Neutrophil (primary cell): ENCODE data around the gene SASH1.

Experiments used
- H3K27ac ChIP-seq: fragments of 200-600 bp; sonication (generic); 2 replicates; pipeline ENCODE4 v1.5.1; 2016; ENCODE audit warnings: mild to moderate bottlenecking, moderate library complexity
- H3K27me3 ChIP-seq: fragments of 200-600 bp; sonication (generic); 2 replicates; pipeline ENCODE4 v1.6.0; 2016; ENCODE audit warnings: mild to moderate bottlenecking
- H3K36me3 ChIP-seq: fragments of 200-600 bp; sonication (generic); 2 replicates; pipeline ENCODE4 v1.5.1; 2017
- H3K4me1 ChIP-seq, 2 experiments: fragments of 200-600 bp in 1 of 2; sonication (generic) in 1 of 2; 1 replicate in 1 of 2; 2 replicates in 1 of 2; pipeline versions ENCODE4 v1.5.1 to v1.6.1; 2013 to 2016; ENCODE audit warnings: low read depth in 1 of 2, low read length in 1 of 2, mild to moderate bottlenecking in 1 of 2, moderate library complexity in 1 of 2; ENCODE audit not compliant: control insufficient read depth in 1 of 2, insufficient read depth in 1 of 2
- H3K4me3 ChIP-seq, 2 experiments: fragments of 200-600 bp in 1 of 2; sonication (generic) in 1 of 2; 1 replicate in 1 of 2; 2 replicates in 1 of 2; pipeline ENCODE4 v1.5.1; 2013 to 2016; ENCODE audit warnings: low read depth in 1 of 2, low read length in 1 of 2, mild to moderate bottlenecking in 1 of 2, moderate library complexity in 1 of 2
- H3K9me3 ChIP-seq: fragments of 200-600 bp; sonication (generic); 2 replicates; pipeline ENCODE4 v1.5.1; 2016
- TF ChIP-seq, protein P1 (sequence below): fragments of 200-600 bp; sonication (generic); IDR thresholded peaks from 2 replicates; pipeline ENCODE4 v1.5.1; 2016; ENCODE audit warnings: antibody characterized with exemption

The SASH1 gene

DNA sequence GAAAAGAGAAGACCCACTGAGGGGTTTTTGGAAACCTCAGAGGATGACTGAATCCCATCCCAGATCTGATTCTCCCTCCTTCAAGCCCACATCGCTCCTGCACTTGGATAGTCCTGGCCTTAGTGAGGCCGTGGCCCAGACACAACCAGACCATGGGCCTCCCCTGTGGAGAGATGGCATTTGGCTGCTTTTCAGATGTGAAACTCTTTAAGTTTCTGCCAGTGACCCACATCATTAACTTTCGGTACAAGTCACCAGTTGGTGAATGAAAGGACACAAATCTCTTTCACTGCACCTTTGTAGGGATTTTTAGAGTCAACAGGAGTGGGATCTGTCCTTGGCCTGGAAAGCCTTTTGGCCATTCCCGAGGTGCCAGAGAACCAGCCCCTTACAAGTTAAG lies 116.6 kb downstream of the SASH1 start:
- TF ChIP-seq, protein P1, sequence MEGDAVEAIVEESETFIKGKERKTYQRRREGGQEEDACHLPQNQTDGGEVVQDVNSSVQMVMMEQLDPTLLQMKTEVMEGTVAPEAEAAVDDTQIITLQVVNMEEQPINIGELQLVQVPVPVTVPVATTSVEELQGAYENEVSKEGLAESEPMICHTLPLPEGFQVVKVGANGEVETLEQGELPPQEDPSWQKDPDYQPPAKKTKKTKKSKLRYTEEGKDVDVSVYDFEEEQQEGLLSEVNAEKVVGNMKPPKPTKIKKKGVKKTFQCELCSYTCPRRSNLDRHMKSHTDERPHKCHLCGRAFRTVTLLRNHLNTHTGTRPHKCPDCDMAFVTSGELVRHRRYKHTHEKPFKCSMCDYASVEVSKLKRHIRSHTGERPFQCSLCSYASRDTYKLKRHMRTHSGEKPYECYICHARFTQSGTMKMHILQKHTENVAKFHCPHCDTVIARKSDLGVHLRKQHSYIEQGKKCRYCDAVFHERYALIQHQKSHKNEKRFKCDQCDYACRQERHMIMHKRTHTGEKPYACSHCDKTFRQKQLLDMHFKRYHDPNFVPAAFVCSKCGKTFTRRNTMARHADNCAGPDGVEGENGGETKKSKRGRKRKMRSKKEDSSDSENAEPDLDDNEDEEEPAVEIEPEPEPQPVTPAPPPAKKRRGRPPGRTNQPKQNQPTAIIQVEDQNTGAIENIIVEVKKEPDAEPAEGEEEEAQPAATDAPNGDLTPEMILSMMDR: no peak
- Histone ChIP-seq H3K27me3 (peaks cover 13% of the 10 kb centered on the region), H3K36me3 (no peaks in the 10 kb centered on the region), H3K9me3 (no peaks in the 10 kb centered on the region), H3K4me1 (no peaks in the 10 kb centered on the region), H3K27ac (no peak overlapping the region), H3K4me3 (no peak overlapping the region)

- peaks cover 13% of the 10 kb centered on the region for H3K27me3 ChIP-seq
- TF ChIP-seq, protein P1: no peak
- H3K9me3 ChIP-seq: no peaks in the 10 kb centered on the region
- H3K27ac ChIP-seq: no peak overlapping the region
- H3K36me3 ChIP-seq: no peaks in the 10 kb centered on the region
- no peaks in the 10 kb centered on the region for H3K4me1 ChIP-seq
- no peak overlapping the region for H3K4me3 ChIP-seq
Measured at GRCh38 chr6:148460876-148461646, 118.4 kb downstream of the SASH1 start.

DNA sequence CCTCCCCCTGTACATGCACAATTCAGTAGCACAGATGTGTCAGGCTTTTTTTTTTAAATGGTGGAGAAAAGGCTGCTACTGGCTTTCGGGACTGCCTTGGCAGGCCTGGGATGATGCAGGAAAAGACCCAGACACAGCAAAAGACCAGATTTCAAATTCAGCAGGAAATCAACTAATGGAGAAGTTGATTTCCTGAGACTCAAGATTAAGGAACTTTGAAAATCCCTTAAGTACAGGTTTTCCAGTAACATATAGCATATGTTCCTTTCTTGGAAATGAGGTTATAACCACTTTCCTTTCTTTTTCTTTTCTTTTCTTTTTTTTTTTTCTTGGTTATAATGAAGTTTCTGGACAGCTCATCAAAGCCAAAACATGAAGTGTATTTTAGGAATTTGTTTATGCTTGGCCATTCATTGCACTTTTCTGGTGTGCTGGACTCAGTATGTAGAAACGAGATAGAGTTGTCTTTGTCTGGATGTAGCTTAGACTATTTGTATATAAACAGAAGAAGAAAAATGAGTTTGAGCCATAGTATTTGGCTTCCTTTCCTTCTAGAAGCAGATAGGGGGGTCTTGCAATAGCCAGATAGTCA lies 119.4 kb downstream of the SASH1 start:
- H3K4me3 ChIP-seq: no peak overlapping the region
- H3K27ac ChIP-seq: no peak overlapping the region
- H3K27me3 ChIP-seq: peaks cover 13% of the 10 kb centered on the region
- H3K9me3 ChIP-seq: no peaks in the 10 kb centered on the region
- TF ChIP-seq, protein P1: no peak
- no peaks in the 10 kb centered on the region for H3K36me3 ChIP-seq
- H3K4me1 ChIP-seq: no peaks in the 10 kb centered on the region

GRCh38 chr6:148463671-148464070 lies 121.0 kb downstream of the SASH1 start:
- Histone ChIP-seq H3K9me3 (no peaks in the 10 kb centered on the region), H3K4me1 (no peaks in the 10 kb centered on the region), H3K27me3 (peaks cover 13% of the 10 kb centered on the region), H3K36me3 (no peaks in the 10 kb centered on the region), H3K4me3 (no peak overlapping the region), H3K27ac (no peak overlapping the region)
- TF ChIP-seq, protein P1: no peak

DNA sequence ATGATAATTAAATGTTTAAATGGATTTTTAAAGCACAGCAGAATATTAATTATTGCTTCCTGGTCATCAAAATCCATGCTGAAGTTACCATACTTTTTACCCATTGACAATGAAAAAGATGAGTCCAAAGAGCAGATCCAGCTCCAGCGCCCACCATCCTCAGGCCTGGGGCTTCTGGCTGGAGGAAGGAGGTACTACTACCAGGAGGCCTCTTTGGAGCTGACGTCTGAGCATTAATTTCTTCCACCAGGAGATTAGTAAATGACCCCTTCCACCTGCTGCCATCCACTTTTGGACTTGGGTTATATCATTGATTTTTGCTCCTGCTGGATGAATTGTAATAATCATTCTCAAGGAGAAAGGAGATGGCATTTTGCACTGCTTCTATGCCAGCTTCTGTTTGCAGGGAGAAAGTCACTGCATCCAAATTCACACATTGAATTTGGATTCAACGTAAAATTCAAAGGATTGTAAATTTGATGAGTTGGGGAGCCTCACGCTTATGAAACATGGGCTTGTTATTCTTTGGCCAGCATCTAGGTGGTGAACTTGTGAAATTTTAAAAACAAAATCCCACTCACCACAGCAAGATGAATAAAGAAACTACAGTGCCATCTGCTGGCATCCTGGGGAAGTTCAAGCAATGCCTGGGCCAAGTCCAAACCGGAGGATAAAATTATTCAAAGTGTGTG lies 121.8 kb downstream of the SASH1 start:
- H3K4me1 ChIP-seq: no peaks in the 10 kb centered on the region
- TF ChIP-seq, protein P1: no peak
- H3K4me3 ChIP-seq: no peak overlapping the region
- H3K27me3 ChIP-seq: peaks cover 13% of the 10 kb centered on the region
- no peak overlapping the region for H3K27ac ChIP-seq
- H3K36me3 ChIP-seq: no peaks in the 10 kb centered on the region
- no peaks in the 10 kb centered on the region for H3K9me3 ChIP-seq
